Measurements from ENCODE around the gene DACT2. TPM values are rescaled to one million over a fixed set of nuclear protein-coding genes. Genes with fewer than 3 reads are reported as not detected.
"Not testable (repeated sequence)": the region's sequence is repeated elsewhere in the genome, so short reads cannot be mapped to it uniquely, and the experiment has no call there.

The DACT2 gene
- total RNA-seq, 1 experiment from 2014 or later, result 3.3 TPM

DNA sequence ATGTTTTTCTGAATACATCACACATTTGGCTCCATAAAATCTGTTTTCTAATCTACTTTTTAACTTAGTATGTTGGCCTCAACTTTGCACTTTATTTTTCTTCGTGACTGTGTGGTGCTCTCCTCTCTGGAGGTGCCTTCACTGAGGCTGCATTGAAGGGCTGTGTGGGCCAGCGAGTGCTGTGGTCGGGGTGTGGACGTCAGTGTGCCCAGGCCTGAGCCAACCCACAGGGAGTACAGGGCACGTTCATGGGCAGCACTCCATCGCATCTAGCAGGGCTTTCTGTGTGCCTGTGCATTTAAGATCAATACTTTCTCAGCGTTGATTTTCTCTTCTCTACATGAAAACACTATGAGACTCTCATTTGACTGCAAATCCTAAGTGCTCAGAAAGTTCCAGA, 37.8 kb downstream of the DACT2 start:
- ATAC-seq, result no peak
- Histone ChIP-seq H3K36me3 (ENCODE audit: control insufficient read depth, insufficient read depth, low read length) (no peaks in the 10 kb centered on the region; the same call in 1 of the 2 replicates), H3K9me3 (ENCODE audit: control insufficient read depth, insufficient read depth, low read depth, low read length) (no peaks in the 10 kb centered on the region), H3K4me1 (ENCODE audit: control insufficient read depth, insufficient read depth, low read length) (no peaks in the 10 kb centered on the region), H3K27ac (ENCODE audit: low read length) (no peak overlapping the region), H3K27me3 (ENCODE audit: control insufficient read depth, insufficient read depth, low read length) (peaks cover 3% of the 10 kb centered on the region; the same call in 1 of the 2 replicates), H3K4me3 (ENCODE audit: low read depth in 2 of 2, low read length in 2 of 2) (no peak overlapping the region)
- intact Hi-C loops (cut with micrococcal nuclease; ENCODE audit: unreplicated experiment) (no loop called here), in situ Hi-C loops (cut with HindIII; ENCODE audit: low pct_unique_long_range_greater_than_20kb, low sequenced_read_pairs) (no loop called here)
- no TSS peak for BruUV-seq (replicated peaks)
- POLR2A ChIA-PET, result no interaction called here
- CTCF ChIA-PET, result no interaction called here
- DNase-seq (ENCODE audit: low read depth, low spot score), result no peak
- no peak for TF ChIP-seq TCF7L2 (IDR thresholded peaks at IDR 0.05; ENCODE audit: low read depth, low read length)
- TF ChIP-seq POLR2AphosphoS5 (IDR thresholded peaks at IDR 0.05; ENCODE audit: low read depth, low read length), result no peak
- TF ChIP-seq, protein P1, sequence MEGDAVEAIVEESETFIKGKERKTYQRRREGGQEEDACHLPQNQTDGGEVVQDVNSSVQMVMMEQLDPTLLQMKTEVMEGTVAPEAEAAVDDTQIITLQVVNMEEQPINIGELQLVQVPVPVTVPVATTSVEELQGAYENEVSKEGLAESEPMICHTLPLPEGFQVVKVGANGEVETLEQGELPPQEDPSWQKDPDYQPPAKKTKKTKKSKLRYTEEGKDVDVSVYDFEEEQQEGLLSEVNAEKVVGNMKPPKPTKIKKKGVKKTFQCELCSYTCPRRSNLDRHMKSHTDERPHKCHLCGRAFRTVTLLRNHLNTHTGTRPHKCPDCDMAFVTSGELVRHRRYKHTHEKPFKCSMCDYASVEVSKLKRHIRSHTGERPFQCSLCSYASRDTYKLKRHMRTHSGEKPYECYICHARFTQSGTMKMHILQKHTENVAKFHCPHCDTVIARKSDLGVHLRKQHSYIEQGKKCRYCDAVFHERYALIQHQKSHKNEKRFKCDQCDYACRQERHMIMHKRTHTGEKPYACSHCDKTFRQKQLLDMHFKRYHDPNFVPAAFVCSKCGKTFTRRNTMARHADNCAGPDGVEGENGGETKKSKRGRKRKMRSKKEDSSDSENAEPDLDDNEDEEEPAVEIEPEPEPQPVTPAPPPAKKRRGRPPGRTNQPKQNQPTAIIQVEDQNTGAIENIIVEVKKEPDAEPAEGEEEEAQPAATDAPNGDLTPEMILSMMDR (IDR thresholded peaks at IDR 0.05), result no peak
- TF ChIP-seq, protein P2, sequence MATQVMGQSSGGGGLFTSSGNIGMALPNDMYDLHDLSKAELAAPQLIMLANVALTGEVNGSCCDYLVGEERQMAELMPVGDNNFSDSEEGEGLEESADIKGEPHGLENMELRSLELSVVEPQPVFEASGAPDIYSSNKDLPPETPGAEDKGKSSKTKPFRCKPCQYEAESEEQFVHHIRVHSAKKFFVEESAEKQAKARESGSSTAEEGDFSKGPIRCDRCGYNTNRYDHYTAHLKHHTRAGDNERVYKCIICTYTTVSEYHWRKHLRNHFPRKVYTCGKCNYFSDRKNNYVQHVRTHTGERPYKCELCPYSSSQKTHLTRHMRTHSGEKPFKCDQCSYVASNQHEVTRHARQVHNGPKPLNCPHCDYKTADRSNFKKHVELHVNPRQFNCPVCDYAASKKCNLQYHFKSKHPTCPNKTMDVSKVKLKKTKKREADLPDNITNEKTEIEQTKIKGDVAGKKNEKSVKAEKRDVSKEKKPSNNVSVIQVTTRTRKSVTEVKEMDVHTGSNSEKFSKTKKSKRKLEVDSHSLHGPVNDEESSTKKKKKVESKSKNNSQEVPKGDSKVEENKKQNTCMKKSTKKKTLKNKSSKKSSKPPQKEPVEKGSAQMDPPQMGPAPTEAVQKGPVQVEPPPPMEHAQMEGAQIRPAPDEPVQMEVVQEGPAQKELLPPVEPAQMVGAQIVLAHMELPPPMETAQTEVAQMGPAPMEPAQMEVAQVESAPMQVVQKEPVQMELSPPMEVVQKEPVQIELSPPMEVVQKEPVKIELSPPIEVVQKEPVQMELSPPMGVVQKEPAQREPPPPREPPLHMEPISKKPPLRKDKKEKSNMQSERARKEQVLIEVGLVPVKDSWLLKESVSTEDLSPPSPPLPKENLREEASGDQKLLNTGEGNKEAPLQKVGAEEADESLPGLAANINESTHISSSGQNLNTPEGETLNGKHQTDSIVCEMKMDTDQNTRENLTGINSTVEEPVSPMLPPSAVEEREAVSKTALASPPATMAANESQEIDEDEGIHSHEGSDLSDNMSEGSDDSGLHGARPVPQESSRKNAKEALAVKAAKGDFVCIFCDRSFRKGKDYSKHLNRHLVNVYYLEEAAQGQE (IDR thresholded peaks at IDR 0.05; ENCODE audit: insufficient read depth in 1 of 2, low read depth in 2 of 2, low read length in 1 of 2), result no peak
- TF ChIP-seq SIN3A (IDR thresholded peaks at IDR 0.05; ENCODE audit: borderline replicate concordance, insufficient read depth, low read depth, low read length), result no peak

DNA sequence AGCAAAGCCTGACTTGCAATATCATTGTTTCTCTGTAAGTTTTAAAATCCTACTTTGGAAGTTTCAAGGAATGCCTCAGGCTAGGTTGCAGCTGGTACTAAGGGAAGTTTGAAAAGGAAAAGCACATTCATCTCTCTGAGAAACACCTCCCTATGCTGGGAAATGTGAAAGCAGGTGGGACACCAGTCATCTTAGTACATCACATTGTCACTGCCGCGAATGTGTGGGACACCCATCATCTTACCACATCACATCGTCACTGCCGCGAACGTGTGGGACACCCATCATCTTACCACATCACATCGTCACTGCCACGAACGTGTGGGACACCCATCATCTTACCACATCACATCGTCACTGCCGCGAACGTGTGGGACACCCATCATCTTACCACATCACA, 38.3 kb downstream of the DACT2 start:
- H3K27me3 ChIP-seq (ENCODE audit: control insufficient read depth, insufficient read depth, low read length); H3K36me3 ChIP-seq (ENCODE audit: control insufficient read depth, insufficient read depth, low read length); ATAC-seq; BruUV-seq (replicated peaks); H3K4me3 ChIP-seq (ENCODE audit: low read depth in 2 of 2, low read length in 2 of 2); POLR2A ChIA-PET; DNase-seq (ENCODE audit: low read depth, low spot score); in situ Hi-C loops (cut with HindIII; ENCODE audit: low pct_unique_long_range_greater_than_20kb, low sequenced_read_pairs); H3K27ac ChIP-seq (ENCODE audit: low read length); H3K4me1 ChIP-seq (ENCODE audit: control insufficient read depth, insufficient read depth, low read length); intact Hi-C loops (cut with micrococcal nuclease; ENCODE audit: unreplicated experiment); H3K9me3 ChIP-seq (ENCODE audit: control insufficient read depth, insufficient read depth, low read depth, low read length); CTCF ChIA-PET: not testable (repeated sequence)

DNA sequence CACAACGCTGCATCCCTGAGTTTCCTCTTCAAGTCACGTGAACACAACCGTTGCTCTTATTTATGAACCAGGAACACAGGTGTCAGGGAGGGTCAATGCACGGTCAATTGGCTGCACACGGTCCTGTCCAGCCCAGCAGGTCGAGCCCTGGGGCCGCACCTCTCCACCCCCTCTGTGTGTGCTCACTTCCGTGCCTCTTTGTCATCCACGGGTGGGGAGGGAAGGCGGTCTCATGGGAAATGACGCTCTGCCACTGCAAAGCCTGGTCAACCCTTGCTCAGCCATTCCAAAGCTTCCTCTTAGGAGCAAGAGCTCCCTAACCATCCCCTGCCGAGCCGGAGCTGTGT, 38.7 kb downstream of the DACT2 start:
- Histone ChIP-seq H3K4me3 (ENCODE audit: low read depth in 2 of 2, low read length in 2 of 2) (no peak overlapping the region), H3K4me1 (ENCODE audit: control insufficient read depth, insufficient read depth, low read length) (no peaks in the 10 kb centered on the region), H3K9me3 (ENCODE audit: control insufficient read depth, insufficient read depth, low read depth, low read length) (no peaks in the 10 kb centered on the region), H3K27me3 (ENCODE audit: control insufficient read depth, insufficient read depth, low read length) (peaks cover 3% of the 10 kb centered on the region; the same call in 1 of the 2 replicates), H3K27ac (ENCODE audit: low read length) (no peak overlapping the region), H3K36me3 (ENCODE audit: control insufficient read depth, insufficient read depth, low read length) (no peaks in the 10 kb centered on the region)
- ATAC-seq (no peak), DNase-seq (ENCODE audit: low read depth, low spot score) (no peak)
- no TSS peak for BruUV-seq (replicated peaks)
- no peak for TF ChIP-seq TCF7L2 (IDR thresholded peaks at IDR 0.05; ENCODE audit: low read depth, low read length)
- TF ChIP-seq, protein P2 (IDR thresholded peaks at IDR 0.05; ENCODE audit: insufficient read depth in 1 of 2, low read depth in 2 of 2, low read length in 1 of 2), result no peak
- CTCF ChIA-PET, result no interaction called here
- in situ Hi-C loops (cut with HindIII; ENCODE audit: low pct_unique_long_range_greater_than_20kb, low sequenced_read_pairs) (no loop called here), intact Hi-C loops (cut with micrococcal nuclease; ENCODE audit: unreplicated experiment) (no loop called here)
- POLR2A ChIA-PET, result no interaction called here

Data from Panc1 (cell line).